Gastrocnemius medialis (tissue), 4 donors: Measurements from ENCODE around the gene TJP3. TPM values are rescaled to one million over a fixed set of nuclear protein-coding genes. Genes with fewer than 3 reads are reported as not detected.

ENCODE experiments used
- ATAC-seq, 2 donors: fragments of 150-250 bp; one replicate each; pipeline ENCODE4 v1.9.1; 2016
- DNase-seq, 2 donors: peaks; one replicate each; pipeline ENCODE4 v3.0.0-alpha.2; 2019
- H3K27ac ChIP-seq, 4 donors: fragments of 200-600 bp; sonication (generic); 1 replicate in 1 of 4; 2 replicates in 3 of 4; pipeline ENCODE4 v1.5.1; 2016 to 2018; ENCODE audit warnings: mild to moderate bottlenecking in 2 of 4, moderate library complexity in 1 of 4
- H3K27me3 ChIP-seq, 3 donors: fragments of 200-600 bp; sonication (generic) in 2 of 3; 1 replicate in 1 of 3; 2 replicates in 2 of 3; pipeline versions ENCODE4 v1.5.1 to v1.6.0; 2016 to 2019; ENCODE audit warnings: mild to moderate bottlenecking in 1 of 3, moderate library complexity in 1 of 3
- H3K36me3 ChIP-seq, 2 donors: fragments of 200-600 bp; sonication (generic) in 1 of 2; one replicate each; pipeline ENCODE4 v1.5.1; 2017 to 2018
- H3K4me1 ChIP-seq, 2 donors: fragments of 200-600 bp; sonication (generic) in 1 of 2; one replicate each; pipeline ENCODE4 v1.5.1; 2016 to 2017; ENCODE audit warnings: mild to moderate bottlenecking in 2 of 2
- H3K4me3 ChIP-seq, 4 donors: fragments of 200-600 bp; sonication (generic) in 3 of 4; 1 replicate in 1 of 4; 2 replicates in 3 of 4; pipeline ENCODE4 v1.5.1; 2016 to 2019; ENCODE audit warnings: mild to moderate bottlenecking in 2 of 4
- H3K9me3 ChIP-seq, 3 donors: fragments of 200-600 bp; sonication (generic) in 2 of 3; 1 replicate in 1 of 3; 2 replicates in 2 of 3; pipeline ENCODE4 v1.5.1; 2016 to 2019
- POLR2A ChIP-seq, 2 donors: fragments of 450-650 bp; IDR thresholded peaks; one replicate each; pipeline ENCODE4 v1.6.1; 2017; ENCODE audit warnings: antibody characterized with exemption in 2 of 2, mild to moderate bottlenecking in 2 of 2, moderate library complexity in 2 of 2
- in situ Hi-C, 4 donors: fragments of 200-750 bp; cut with MboI; loops; one replicate each; pipeline versions ENCODE4 v1.15.0 to v1.8.0; 2017; ENCODE audit warnings: low sequenced_read_pairs in 4 of 4
- intact Hi-C: fragments of 100-400 bp; cut with DNase I; formaldehyde crosslinking; loops from one replicate; pipeline ENCODE4 v1.15.1; 2023; ENCODE audit warnings: low total_unique reads
- total RNA-seq, 4 donors: library from RNA; depleted of rRNA; stranded (reverse); fragments of >200 nt; gene quantifications; one replicate each; pipeline versions ENCODE4 v1.1.0 to v1.2.3, GENCODE V29; 2016
- TF ChIP-seq, protein P1 (sequence below), 5 experiments: fragments of 450-650 bp in 3 of 5; fragments of 200-600 bp in 2 of 5; sonication (generic) in 2 of 5; IDR thresholded peaks in 4 of 5; conservative IDR thresholded peaks in 1 of 5; 1 replicate in 4 of 5; 2 replicates in 1 of 5; pipeline ENCODE4 v1.5.1; 2016 to 2019; ENCODE audit warnings: antibody characterized with exemption in 5 of 5, mild to moderate bottlenecking in 3 of 5, moderate library complexity in 3 of 5

Gene TJP3
- total RNA-seq, 4 donors from 2014 or later = 0.67 to 3.7 (median 1.7) TPM

DNA sequence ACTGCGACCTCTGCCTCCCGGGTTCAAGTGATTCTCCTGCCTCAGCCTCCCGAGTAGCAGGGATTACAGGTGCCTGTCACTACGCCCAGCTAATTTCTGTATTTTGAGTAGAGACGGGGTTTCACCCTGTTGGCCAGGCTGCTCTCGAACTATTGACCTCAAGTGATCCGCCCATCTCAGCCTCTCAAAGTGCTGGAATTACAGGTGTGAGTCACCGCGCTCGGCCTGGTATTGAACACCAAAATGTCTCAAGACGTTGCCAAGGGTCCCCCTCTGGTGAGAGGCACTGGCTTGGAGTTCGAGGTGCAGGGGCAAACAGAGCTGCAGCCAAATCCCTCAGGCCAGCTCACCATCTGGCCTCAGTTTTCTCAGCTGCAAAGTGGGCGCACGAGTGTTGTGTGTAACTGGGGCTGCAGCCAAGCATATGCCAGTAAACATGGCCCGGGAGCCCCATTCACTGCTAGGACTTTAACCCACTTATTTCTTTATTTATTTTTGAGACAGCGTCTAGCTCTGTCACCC is 8.0 kb downstream of the TJP3 start:
- ATAC-seq (no peak), DNase-seq (no peak)
- Histone ChIP-seq H3K36me3 (no peaks in the 10 kb centered on the region), H3K9me3 (no peaks in the 10 kb centered on the region), H3K4me1 (no peaks in the 10 kb centered on the region), H3K27ac (no peak overlapping the region), H3K27me3 (peaks cover 16 to 35% (median 22%) of the 10 kb centered on the region in 3 donors), H3K4me3 (no peak overlapping the region)
- in situ Hi-C loops (no loop called here), intact Hi-C loops (no loop called here)
- TF ChIP-seq, protein P1, sequence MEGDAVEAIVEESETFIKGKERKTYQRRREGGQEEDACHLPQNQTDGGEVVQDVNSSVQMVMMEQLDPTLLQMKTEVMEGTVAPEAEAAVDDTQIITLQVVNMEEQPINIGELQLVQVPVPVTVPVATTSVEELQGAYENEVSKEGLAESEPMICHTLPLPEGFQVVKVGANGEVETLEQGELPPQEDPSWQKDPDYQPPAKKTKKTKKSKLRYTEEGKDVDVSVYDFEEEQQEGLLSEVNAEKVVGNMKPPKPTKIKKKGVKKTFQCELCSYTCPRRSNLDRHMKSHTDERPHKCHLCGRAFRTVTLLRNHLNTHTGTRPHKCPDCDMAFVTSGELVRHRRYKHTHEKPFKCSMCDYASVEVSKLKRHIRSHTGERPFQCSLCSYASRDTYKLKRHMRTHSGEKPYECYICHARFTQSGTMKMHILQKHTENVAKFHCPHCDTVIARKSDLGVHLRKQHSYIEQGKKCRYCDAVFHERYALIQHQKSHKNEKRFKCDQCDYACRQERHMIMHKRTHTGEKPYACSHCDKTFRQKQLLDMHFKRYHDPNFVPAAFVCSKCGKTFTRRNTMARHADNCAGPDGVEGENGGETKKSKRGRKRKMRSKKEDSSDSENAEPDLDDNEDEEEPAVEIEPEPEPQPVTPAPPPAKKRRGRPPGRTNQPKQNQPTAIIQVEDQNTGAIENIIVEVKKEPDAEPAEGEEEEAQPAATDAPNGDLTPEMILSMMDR (IDR thresholded peaks at IDR 0.05 in 4 of 5, conservative IDR thresholded peaks at IDR 0.05 in 1 of 5) = no peak

DNA sequence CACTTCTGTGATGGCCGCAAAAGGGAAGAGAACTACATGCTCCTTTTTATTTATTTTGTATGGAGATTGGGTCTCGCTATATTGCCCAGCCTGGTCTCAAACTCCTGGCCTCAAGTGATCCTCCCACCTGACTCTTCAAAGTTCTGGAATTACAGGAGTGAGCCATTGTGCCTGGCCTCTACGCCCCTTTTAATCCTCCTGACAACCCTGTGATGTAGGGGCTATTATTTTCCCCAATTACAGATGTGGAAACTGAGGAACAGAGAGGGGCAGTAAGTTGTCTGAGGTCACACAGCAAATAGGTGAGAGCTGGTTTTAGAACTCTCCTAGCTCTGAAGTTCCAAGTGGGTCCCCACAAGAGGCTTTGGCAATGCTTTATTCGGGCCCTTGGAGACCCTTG is 11.7 kb downstream of the TJP3 start:
- Histone ChIP-seq H3K9me3 (no peaks in the 10 kb centered on the region), H3K4me1 (no peaks in the 10 kb centered on the region), H3K27ac (no peak overlapping the region), H3K27me3 (peaks cover 43 to 65% (median 43%) of the 10 kb centered on the region in 3 donors), H3K36me3 (no peaks in the 10 kb centered on the region), H3K4me3 (no peak overlapping the region)
- in situ Hi-C loops = no loop called here
- intact Hi-C loops = no loop called here
- ATAC-seq (no peak), DNase-seq (no peak)
- TF ChIP-seq POLR2A (IDR thresholded peaks at IDR 0.05) = no peak
- TF ChIP-seq, protein P1 (IDR thresholded peaks at IDR 0.05 in 4 of 5, conservative IDR thresholded peaks at IDR 0.05 in 1 of 5) = no peak

DNA sequence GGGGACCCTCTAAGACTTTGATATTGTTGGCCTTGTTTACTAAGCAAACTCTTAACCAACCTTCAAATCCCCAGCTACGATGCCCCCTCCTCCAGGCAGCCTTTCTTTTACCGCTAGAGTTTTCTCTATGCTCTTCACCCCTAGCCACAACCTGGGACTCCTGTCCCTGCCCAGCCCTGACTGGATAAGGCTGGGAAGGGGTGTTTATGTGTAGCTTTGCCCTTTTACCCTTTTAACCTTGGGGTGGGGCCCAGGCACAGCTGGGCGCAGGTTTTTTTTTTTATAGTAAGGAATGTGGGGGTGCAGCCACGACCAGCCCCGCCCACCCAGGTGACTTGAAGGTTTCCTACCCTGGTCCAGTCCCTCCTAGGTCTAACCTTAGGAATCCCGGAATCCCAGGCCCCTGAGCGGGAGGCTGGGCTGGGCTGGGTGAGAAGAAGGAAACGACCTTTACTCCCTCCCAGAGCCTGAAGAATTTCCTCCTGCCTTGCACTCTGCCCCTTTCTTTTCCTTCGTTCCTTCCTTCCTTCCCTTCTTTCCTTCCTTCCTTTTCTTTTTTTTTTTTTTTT is 12.2 kb downstream of the TJP3 start:
- no peak for ATAC-seq
- TF ChIP-seq POLR2A (IDR thresholded peaks at IDR 0.05) = no peak
- TF ChIP-seq, protein P1 (IDR thresholded peaks at IDR 0.05 in 4 of 5, conservative IDR thresholded peaks at IDR 0.05 in 1 of 5) = no peak

DNA sequence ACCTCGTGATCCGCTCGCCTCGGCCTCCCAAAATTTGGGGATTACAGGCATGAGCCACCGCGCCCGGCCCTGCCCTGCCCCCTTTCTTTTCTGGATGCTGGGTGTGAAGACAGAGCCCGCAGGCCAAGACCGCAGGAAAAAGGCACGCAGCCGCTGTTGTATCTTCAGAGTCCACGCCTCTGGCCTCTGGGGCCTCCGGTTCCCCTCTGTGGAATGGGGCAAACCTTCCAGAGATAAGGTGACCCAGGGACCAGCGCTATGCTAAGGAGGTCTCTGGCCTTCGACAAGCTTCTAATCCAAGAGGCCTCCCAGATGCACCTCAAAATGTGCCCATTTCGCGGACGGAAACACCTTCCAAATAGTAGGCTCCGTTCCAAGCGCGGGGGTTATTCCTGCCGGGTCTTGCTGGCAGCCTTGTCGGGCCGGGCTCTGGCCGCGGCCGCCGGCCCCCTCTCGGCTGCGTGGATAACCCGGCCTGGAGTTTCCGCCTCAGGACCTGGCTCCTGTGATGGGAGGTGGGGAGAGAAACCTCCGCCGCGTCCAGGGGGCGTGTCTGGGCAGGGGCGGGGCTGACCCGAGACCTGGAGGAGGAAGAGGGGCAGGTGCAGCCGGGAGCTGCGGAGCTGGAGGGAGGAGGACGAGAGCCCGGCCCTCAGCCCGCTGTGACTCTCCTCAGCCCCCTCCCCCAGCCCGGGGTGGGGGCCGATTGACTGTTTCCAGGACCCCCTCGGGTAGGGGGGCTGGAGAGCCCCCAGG is 13.1 kb downstream of the TJP3 start:
- peak in 1 of 2 donors; percentile 18 for DNase-seq
- H3K4me1 ChIP-seq = no peaks in the 10 kb centered on the region
- in situ Hi-C loops = no loop called here

More for the DNA sequence above, 12.2 kb downstream of the TJP3 start:
- H3K9me3 ChIP-seq = no peaks in the 10 kb centered on the region
- no peaks in the 10 kb centered on the region for H3K4me1 ChIP-seq
- no peak for DNase-seq
- H3K4me3 ChIP-seq = no peak overlapping the region
- H3K27me3 ChIP-seq = peaks cover 43 to 65% (median 47%) of the 10 kb centered on the region in 3 donors
- H3K36me3 ChIP-seq = no peaks in the 10 kb centered on the region
- in situ Hi-C loops = no loop called here
- intact Hi-C loops = no loop called here
- no peak overlapping the region for H3K27ac ChIP-seq

More for the DNA sequence above, 13.1 kb downstream of the TJP3 start:
- no peaks in the 10 kb centered on the region for H3K9me3 ChIP-seq
- TF ChIP-seq POLR2A (IDR thresholded peaks at IDR 0.05) = no peak
- TF ChIP-seq, protein P1 (IDR thresholded peaks at IDR 0.05 in 4 of 5, conservative IDR thresholded peaks at IDR 0.05 in 1 of 5) = no peak
- H3K27ac ChIP-seq = no peak overlapping the region
- intact Hi-C loops = no loop called here
- H3K4me3 ChIP-seq = peak overlapping the region in 1 of 4 donors; percentile 21
- H3K27me3 ChIP-seq = peaks cover 43 to 65% (median 47%) of the 10 kb centered on the region in 3 donors
- H3K36me3 ChIP-seq = no peaks in the 10 kb centered on the region
- ATAC-seq = no peak
